Measurements from ENCODE around the gene IRS1.

- TF ChIP-seq POLR2AphosphoS5 (IDR thresholded peaks at IDR 0.05) (no peak), POLR2A (IDR thresholded peaks at IDR 0.05) (no peak)
- TF ChIP-seq, protein P1, sequence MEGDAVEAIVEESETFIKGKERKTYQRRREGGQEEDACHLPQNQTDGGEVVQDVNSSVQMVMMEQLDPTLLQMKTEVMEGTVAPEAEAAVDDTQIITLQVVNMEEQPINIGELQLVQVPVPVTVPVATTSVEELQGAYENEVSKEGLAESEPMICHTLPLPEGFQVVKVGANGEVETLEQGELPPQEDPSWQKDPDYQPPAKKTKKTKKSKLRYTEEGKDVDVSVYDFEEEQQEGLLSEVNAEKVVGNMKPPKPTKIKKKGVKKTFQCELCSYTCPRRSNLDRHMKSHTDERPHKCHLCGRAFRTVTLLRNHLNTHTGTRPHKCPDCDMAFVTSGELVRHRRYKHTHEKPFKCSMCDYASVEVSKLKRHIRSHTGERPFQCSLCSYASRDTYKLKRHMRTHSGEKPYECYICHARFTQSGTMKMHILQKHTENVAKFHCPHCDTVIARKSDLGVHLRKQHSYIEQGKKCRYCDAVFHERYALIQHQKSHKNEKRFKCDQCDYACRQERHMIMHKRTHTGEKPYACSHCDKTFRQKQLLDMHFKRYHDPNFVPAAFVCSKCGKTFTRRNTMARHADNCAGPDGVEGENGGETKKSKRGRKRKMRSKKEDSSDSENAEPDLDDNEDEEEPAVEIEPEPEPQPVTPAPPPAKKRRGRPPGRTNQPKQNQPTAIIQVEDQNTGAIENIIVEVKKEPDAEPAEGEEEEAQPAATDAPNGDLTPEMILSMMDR (IDR thresholded peaks at IDR 0.05) = no peak
These were observed 106.1 kb downstream of the IRS1 start for GRCh38 chr2:226693521-226693920.
